HG03457 (cell line): ENCODE results near the gene HIGD1A.
A peak's percentile ranks its signal among the peaks of the same experiment; 100 is the strongest.

Source experiments
- ATAC-seq: cut with Tn5 transposase; IDR thresholded peaks from one replicate; pipeline ENCODE4 v1.9.1; 2021; ENCODE audit warnings: moderate number of reproducible peaks; ENCODE audit not compliant: unreplicated experiment

HIGD1A gene

GRCh38 chr3:42801784-42802183 is 2.5 kb downstream of the HIGD1A start:
- ATAC-seq = no peak

- no peak for ATAC-seq
Measured at GRCh38 chr3:42801048-42801620, 3.2 kb downstream of the HIGD1A start.

GRCh38 chr3:42800251-42800650 is 4.0 kb downstream of the HIGD1A start:
- no peak for ATAC-seq

GRCh38 chr3:42799376-42799775 is 4.9 kb downstream of the HIGD1A start:
- no peak for ATAC-seq

- ATAC-seq = no peak
Measured at GRCh38 chr3:42796332-42796885, 7.9 kb downstream of the HIGD1A start.

GRCh38 chr3:42795621-42796181 is 8.6 kb downstream of the HIGD1A start:
- no peak for ATAC-seq

- ATAC-seq = no peak
Measured at GRCh38 chr3:42790714-42791229, 13.5 kb downstream of the HIGD1A start.

- ATAC-seq = no peak
Measured at GRCh38 chr3:42786631-42787030, 17.7 kb downstream of the HIGD1A start.

- ATAC-seq = no peak
Measured at GRCh38 chr3:42786212-42786611, 18.1 kb downstream of the HIGD1A start.

- no peak for ATAC-seq
Measured at GRCh38 chr3:42780892-42781700, 23.2 kb downstream of the HIGD1A start.

GRCh38 chr3:42780398-42780797 is 23.9 kb downstream of the HIGD1A start:
- no peak for ATAC-seq

- no peak for ATAC-seq
Measured at GRCh38 chr3:42778644-42779043, 25.6 kb downstream of the HIGD1A start.

GRCh38 chr3:42773409-42773751 is 30.9 kb downstream of the HIGD1A start:
- ATAC-seq = peak; percentile 13

GRCh38 chr3:42772670-42773408 is 31.5 kb downstream of the HIGD1A start, which contains the start of gene CCDC13:
Gene CCDC13, minus strand, starts transcription at chr3:42773253. Its CDS starts 14,908 bp downstream, at chr3:42758345.
- peak; percentile 88 for ATAC-seq

GRCh38 chr3:42771271-42771670 is 33.0 kb downstream of the HIGD1A start:
- no peak for ATAC-seq

GRCh38 chr3:42769477-42770131 is 34.7 kb downstream of the HIGD1A start:
- no peak for ATAC-seq

- ATAC-seq = no peak
Measured at GRCh38 chr3:42764561-42765295, 39.6 kb downstream of the HIGD1A start.

GRCh38 chr3:42764115-42764514 is 40.2 kb downstream of the HIGD1A start:
- no peak for ATAC-seq

- no peak for ATAC-seq
Measured at GRCh38 chr3:42763021-42763420, 41.3 kb downstream of the HIGD1A start.
